Measurements from ENCODE around the gene RPS6KB2. TPM values are rescaled to one million over a fixed set of nuclear protein-coding genes. Genes with fewer than 3 reads are reported as not detected.
A peak's percentile ranks its signal among the peaks of the same experiment; 100 is the strongest.

The RPS6KB2 gene
- total RNA-seq, 2 experiments from 2014 or later: 69.3 to 72.0 TPM

- H3K9me3 ChIP-seq (ENCODE audit: control insufficient read depth in 1 of 2, insufficient read depth in 1 of 2, low read length in 2 of 2): no peaks in the 10 kb centered on the region
- CTCF ChIA-PET: interaction anchor here (0.7 to 1.9 kb wide), 4 partner anchors 14 to 81 kb away, joined by 4 to 8 read pairs (median 6); partner anchors contain the start of genes PPP1CA and TMEM134
- H3K4me1 ChIP-seq (ENCODE audit: insufficient read depth, low read length): peaks cover 55% of the 10 kb centered on the region
- peak overlapping the region; percentile 90 for H3K27ac ChIP-seq (ENCODE audit: low read depth in 1 of 2, low read length in 2 of 2)
- intact Hi-C loops (cut with DNase I, micrococcal nuclease): loop anchor here (1.0 to 10.0 kb wide), 3 partner anchors 13 to 198 kb away; partner anchors contain the start of genes ANKRD13D (in 1 of the 2), CARNS1 (in 1 of the 2) and TMEM134 (in 1 of the 2)
- H3K36me3 ChIP-seq (ENCODE audit: insufficient read depth, low read length): peaks cover 8% of the 10 kb centered on the region
- peaks cover 35% of the 10 kb centered on the region for H3K36me3 Mint-ChIP-seq (ENCODE audit: low read depth)
- DNase-seq (peak in 2 of 14 experiments; percentile 4 to 20), ATAC-seq (ENCODE audit: poor library complexity) (peak; percentile 5)
- H3K4me3 Mint-ChIP-seq: peak overlapping the region; percentile 91
- H3K27me3 Mint-ChIP-seq: no peaks in the 10 kb centered on the region
- TF ChIP-seq CTCF (IDR thresholded peaks at IDR 0.05): no peak
- H3K27ac Mint-ChIP-seq: peak overlapping the region; percentile 95
- H3K4me3 ChIP-seq (ENCODE audit: low read length): peak overlapping the region; percentile 80
- no peaks in the 10 kb centered on the region for H3K9me3 Mint-ChIP-seq
- peaks cover 48% of the 10 kb centered on the region for H3K4me1 Mint-ChIP-seq (ENCODE audit: low read depth)
- H3K27me3 ChIP-seq (ENCODE audit: control insufficient read depth in 1 of 2, insufficient read depth in 2 of 2, low read length in 2 of 2): no peaks in the 10 kb centered on the region
- POLR2A ChIA-PET: interaction anchor here (0.7 to 5.5 kb wide), 28 partner anchors 9 to 242 kb away, joined by 3 to 110 read pairs (median 6); partner anchors contain the start of genes ANKRD13D, CLCF1, PITPNM1 and POLD4
Observed at GRCh38 chr11:67482275-67482826, 54.1 kb downstream of the RPS6KB2 start.

GRCh38 chr11:67482827-67483798, 54.8 kb downstream of the RPS6KB2 start, which contains the start of gene AIP:
Gene AIP (plus strand): TSS chr11:67483026. CDS start chr11:67483159, 133 bp downstream.
- Mint-ChIP-seq H3K36me3 (ENCODE audit: low read depth) (peaks cover 43% of the 10 kb centered on the region), H3K4me3 (peak within 1 kb of the TSS; percentile 91), H3K4me1 (ENCODE audit: low read depth) (peaks cover 56% of the 10 kb centered on the region), H3K27me3 (no peaks in the 10 kb centered on the region), H3K9me3 (no peaks in the 10 kb centered on the region), H3K27ac (peak within 1 kb of the TSS; percentile 95)
- Histone ChIP-seq H3K9me3 (ENCODE audit: control insufficient read depth in 1 of 2, insufficient read depth in 1 of 2, low read length in 2 of 2) (no peaks in the 10 kb centered on the region), H3K4me3 (ENCODE audit: low read length) (peak within 1 kb of the TSS; percentile 80), H3K27me3 (ENCODE audit: control insufficient read depth in 1 of 2, insufficient read depth in 2 of 2, low read length in 2 of 2) (no peaks in the 10 kb centered on the region), H3K4me1 (ENCODE audit: insufficient read depth, low read length) (peaks cover 63% of the 10 kb centered on the region), H3K36me3 (ENCODE audit: insufficient read depth, low read length) (peaks cover 16% of the 10 kb centered on the region), H3K27ac (ENCODE audit: low read depth in 1 of 2, low read length in 2 of 2) (peak within 1 kb of the TSS; percentile 90)
- TF ChIP-seq CTCF (IDR thresholded peaks at IDR 0.05): peak; percentile 37
- peak; percentile 77 for ATAC-seq (ENCODE audit: poor library complexity)
- intact Hi-C loops (cut with DNase I, micrococcal nuclease): loop anchor here (1.0 to 10.0 kb wide), 5 partner anchors 14 to 198 kb away; partner anchors contain the start of genes ANKRD13D (in 1 of the 2), CARNS1 (in 1 of the 2) and TMEM134 (in 1 of the 2)
- POLR2A ChIA-PET: interaction anchor here (0.6 to 5.5 kb wide), 32 partner anchors 8 to 243 kb away, joined by 3 to 110 read pairs (median 6); partner anchors contain the start of genes ANKRD13D, CLCF1, PITPNM1 and POLD4
- peak; percentile 94 to 99 (median 97) for DNase-seq
- CTCF ChIA-PET: interaction anchor here (0.7 to 1.9 kb wide), 5 partner anchors 15 to 94 kb away, joined by 3 to 8 read pairs (median 5); partner anchors contain the start of genes PPP1CA and TMEM134

All from CD4-positive, alpha-beta T cell (primary cell).